ENCODE data around the gene ZSCAN10.

- TF ChIP-seq CTCF (conservative IDR thresholded peaks at IDR 0.05; ENCODE audit: low read length) (peak; percentile 19; the same call in 1 of the 2 replicates), EZH2phosphoT487 (IDR thresholded peaks at IDR 0.05; ENCODE audit: borderline replicate concordance) (no peak)
Observed at GRCh38 chr16:3115561-3115960, 16.5 kb upstream of the ZSCAN10 start.

Data from Loucy (cell line).